Endothelial cell of umbilical vein (primary cell): ENCODE data around the gene YPEL4. TPM values are rescaled to one million over a fixed set of nuclear protein-coding genes. Genes with fewer than 3 reads are reported as not detected.

Source experiments
- BruUV-seq: library from RNA; stranded (reverse); fragments of 400-500 nt; replicated peaks from 2 replicates; lab custom pipeline; 2021; lab: Mats Ljungman, UMichigan
- CTCF ChIA-PET: fragments of 300-600, 350-600 bp; sonication (Branson Sonifier 250); formaldehyde crosslinking; loops from one replicate; lab custom pipeline; 2021; ENCODE audit warnings: antibody characterized with exemption, inconsistent platforms; lab: Charles Lee
- POLR2A ChIA-PET: fragments of 300-600, 350-600 bp; sonication (Branson Sonifier 250); formaldehyde crosslinking; loops from one replicate; lab custom pipeline; 2021; ENCODE audit warnings: antibody characterized with exemption, inconsistent platforms; lab: Charles Lee
- DNase-seq: peaks from one replicate; pipeline ENCODE4 v3.0.0-alpha.2; 2011; ENCODE audit warnings: low read depth, low spot score
- FAIRE-seq: peaks from 2 replicates; lab custom pipeline; 2011; peaks lifted over from hg19 to GRCh38; lab: Jason Lieb, UNC
- H2AFZ ChIP-seq: 2 replicates; pipeline ENCODE4 v1.6.0; 2012; ENCODE audit warnings: low read depth, low read length, control low read depth, inconsistent platforms
- H3K27ac ChIP-seq: 2 replicates; pipeline ENCODE4 v1.5.1; 2011; ENCODE audit warnings: low read depth, mild to moderate bottlenecking, control low read depth, low read length, moderate library complexity; ENCODE audit not compliant: insufficient read depth
- H3K27me3 ChIP-seq, 2 experiments: 2 replicates each; pipeline versions ENCODE4 v1.6.0 to v1.6.1; 2011; ENCODE audit warnings: low read length in 2 of 2, mixed read lengths in 1 of 2; ENCODE audit not compliant: control insufficient read depth in 2 of 2, insufficient read depth in 2 of 2
- H3K36me3 ChIP-seq, 2 experiments: 2 replicates in 1 of 2; 3 replicates in 1 of 2; pipeline ENCODE4 v1.5.1; 2011; ENCODE audit warnings: low read length in 2 of 2, mild to moderate bottlenecking in 1 of 2, moderate library complexity in 1 of 2; ENCODE audit not compliant: control insufficient read depth in 2 of 2, insufficient read depth in 2 of 2; ENCODE audit errors: extremely low read depth in 1 of 2
- H3K4me1 ChIP-seq: 3 replicates; pipeline ENCODE4 v1.5.1; 2011; ENCODE audit warnings: mild to moderate bottlenecking, low read length; ENCODE audit not compliant: control insufficient read depth, insufficient read depth; ENCODE audit errors: extremely low read depth
- H3K4me2 ChIP-seq: 2 replicates; pipeline ENCODE4 v1.6.1; 2011; ENCODE audit warnings: low read length, control low read depth, mixed read lengths; ENCODE audit not compliant: insufficient read depth
- H3K4me3 ChIP-seq, 3 experiments: fragments of 200-600 bp in 1 of 3; sonication (generic), shearing (Covaris generic) in 1 of 3; replicated peaks in 1 of 3; 2 replicates each; pipeline ENCODE4 v1.5.1; 2011 to 2016; ENCODE audit warnings: control low read depth in 3 of 3, low read length in 3 of 3, mild to moderate bottlenecking in 2 of 3, inconsistent platforms in 1 of 3, low read depth in 1 of 3, moderate library complexity in 1 of 3; ENCODE audit not compliant: insufficient read depth in 1 of 3
- H3K79me2 ChIP-seq: 2 replicates; pipeline ENCODE4 v1.6.0; 2012; ENCODE audit warnings: low read length, inconsistent platforms; ENCODE audit not compliant: control insufficient read depth, insufficient read depth
- H3K9ac ChIP-seq: replicated peaks from 2 replicates; pipeline ENCODE3; 2011; ENCODE audit warnings: low read length, control low read depth; ENCODE audit not compliant: insufficient read depth; ENCODE audit errors: extremely low read depth
- H3K9me1 ChIP-seq: replicated peaks from 3 replicates; pipeline ENCODE4 v1.6.0; 2011; ENCODE audit warnings: mild to moderate bottlenecking, low read length; ENCODE audit not compliant: control insufficient read depth, insufficient read depth; ENCODE audit errors: extremely low read depth
- H3K9me3 ChIP-seq: replicated peaks from 2 replicates; pipeline ENCODE4 v1.5.1; 2012; ENCODE audit warnings: low read length, inconsistent platforms; ENCODE audit not compliant: control insufficient read depth, insufficient read depth
- H4K20me1 ChIP-seq: replicated peaks from 2 replicates; pipeline ENCODE3; 2011; ENCODE audit warnings: mild to moderate bottlenecking, low read length; ENCODE audit not compliant: control insufficient read depth, insufficient read depth; ENCODE audit errors: extremely low read depth
- EZH2 ChIP-seq: IDR thresholded peaks from 2 replicates; pipeline ENCODE4 v1.6.1; 2012; ENCODE audit warnings: borderline replicate concordance, low read depth, mild to moderate bottlenecking, moderate library complexity, low read length, inconsistent platforms; ENCODE audit not compliant: severe bottlenecking
- FOS ChIP-seq: IDR thresholded peaks from 2 replicates; pipeline ENCODE4 v1.6.1; 2011; ENCODE audit warnings: mild to moderate bottlenecking, low read length, moderate library complexity, borderline replicate concordance; ENCODE audit not compliant: insufficient read depth
- GATA2 ChIP-seq: IDR thresholded peaks from 2 replicates; pipeline ENCODE4 v1.7.0; 2011; ENCODE audit warnings: low read depth, mild to moderate bottlenecking, moderate library complexity, mixed read lengths, low read length; ENCODE audit not compliant: insufficient read length, insufficient read depth
- JUN ChIP-seq: IDR thresholded peaks from 2 replicates; pipeline ENCODE4 v1.6.1; 2011; ENCODE audit warnings: borderline replicate concordance, low read depth; ENCODE audit not compliant: insufficient read length, insufficient read depth
- MYC ChIP-seq: IDR thresholded peaks from one replicate; pipeline ENCODE4 v1.6.1; 2011; ENCODE audit warnings: mild to moderate bottlenecking, low read depth, low read length
- POLR2A ChIP-seq: IDR thresholded peaks from 2 replicates; pipeline ENCODE4 v1.6.1; 2012; ENCODE audit warnings: low read depth, mild to moderate bottlenecking, control low read depth, low read length
- POLR2AphosphoS5 ChIP-seq: IDR thresholded peaks from 2 replicates; pipeline ENCODE4 v1.6.1; 2012; ENCODE audit warnings: low read depth, mild to moderate bottlenecking, control low read depth, low read length, moderate library complexity; ENCODE audit not compliant: insufficient read depth
- dilution Hi-C: fragments of 300-500 bp; cut with MboI; formaldehyde crosslinking; loops from one replicate; pipeline ENCODE4 v1.15.0; 2019; ENCODE audit warnings: low sequenced_read_pairs; ENCODE audit not compliant: extremely low pct_ligation_motif_present
- intact Hi-C: fragments of 100-400 bp; cut with micrococcal nuclease; formaldehyde crosslinking; loops from one replicate; pipeline ENCODE4 v1.10.0; 2022
- polyA plus RNA-seq, 4 experiments: library from polyadenylated mRNA; depleted of rRNA in 3 of 4; stranded (reverse) in 3 of 4; unstranded in 1 of 4; fragments of >200 nt; gene quantifications; 2 replicates each; pipeline versions ENCODE4 v1.2.1 to v1.2.3, GENCODE V29; 2011 to 2012; ENCODE audit warnings: missing spikeins in 1 of 4
- total RNA-seq: library from RNA; stranded (reverse); gene quantifications from 2 replicates; pipeline ENCODE4 v1.2.3, GENCODE V29; 2021
- TF ChIP-seq, protein P1 (sequence below): IDR thresholded peaks from 2 replicates; pipeline ENCODE4 v1.6.1; 2011; ENCODE audit not compliant: insufficient read depth, insufficient read length

YPEL4 gene
- total and polyA plus RNA-seq, 2 donors (not counting 3 experiments of a cell fraction or from before 2014, with no cell fraction given) = 0.03 to 0.24 TPM

DNA sequence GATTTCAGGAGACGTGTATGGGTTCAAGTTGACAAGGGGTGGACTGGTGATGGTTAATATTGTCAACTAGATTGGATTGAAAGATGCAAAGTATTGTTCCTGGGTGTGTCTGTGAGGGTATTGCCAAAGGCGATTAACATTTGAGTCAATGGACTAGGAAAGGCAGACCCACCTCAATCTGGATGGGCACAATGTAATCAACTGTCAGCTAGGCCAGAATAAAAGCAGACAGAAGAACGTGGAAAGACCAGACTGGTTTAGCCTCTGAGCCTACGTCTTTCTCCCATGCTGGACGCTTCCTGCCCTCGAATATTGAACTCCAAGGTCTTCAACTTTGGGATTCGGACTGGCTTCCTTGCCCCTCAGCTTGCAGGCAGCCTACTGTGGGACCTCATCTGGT is 1.7 kb upstream of the YPEL4 start:
- intact Hi-C loops = no loop called here
- no peak for DNase-seq
- dilution Hi-C loops = no loop called here

DNA sequence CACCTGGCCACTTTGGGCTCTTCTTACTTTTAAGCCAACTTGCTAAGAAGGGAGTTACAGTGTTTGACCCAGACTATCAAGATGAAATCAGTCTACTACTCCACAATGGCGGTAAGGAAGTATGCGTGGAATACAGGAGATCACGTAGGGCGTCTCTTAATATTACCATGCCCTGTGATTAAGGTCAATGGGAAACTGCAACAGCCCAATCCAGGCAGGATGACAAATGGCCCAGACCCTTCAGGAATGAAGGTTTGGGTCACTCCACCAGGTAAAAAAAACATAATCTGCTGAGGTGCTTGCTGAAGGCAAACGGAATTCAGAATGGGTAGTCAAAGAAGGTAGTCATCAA is 1.0 kb upstream of the YPEL4 start:
- Histone ChIP-seq H3K9ac (no peak overlapping the region), H4K20me1 (no peaks in the 10 kb centered on the region), H3K4me3 (no peak overlapping the region), H3K9me3 (no peaks in the 10 kb centered on the region), H3K4me2 (no peak overlapping the region), H3K36me3 (no peaks in the 10 kb centered on the region), H3K4me1 (peaks cover 3% of the 10 kb centered on the region), H2AFZ (no peak overlapping the region), H3K9me1 (no peaks in the 10 kb centered on the region), H3K27ac (no peak overlapping the region), H3K79me2 (no peaks in the 10 kb centered on the region), H3K27me3 (peaks cover 38 to 48% of the 10 kb centered on the region in 2 experiments)
- TF ChIP-seq EZH2 = no peak
- no peak for TF ChIP-seq MYC
- no peak for TF ChIP-seq GATA2
- TF ChIP-seq JUN = no peak
- TF ChIP-seq FOS = no peak
- no peak for TF ChIP-seq POLR2A
- TF ChIP-seq POLR2AphosphoS5 = no peak
- TF ChIP-seq, protein P1, sequence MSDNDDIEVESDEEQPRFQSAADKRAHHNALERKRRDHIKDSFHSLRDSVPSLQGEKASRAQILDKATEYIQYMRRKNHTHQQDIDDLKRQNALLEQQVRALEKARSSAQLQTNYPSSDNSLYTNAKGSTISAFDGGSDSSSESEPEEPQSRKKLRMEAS = no peak
- intact Hi-C loops (no loop called here), dilution Hi-C loops (no loop called here)
- ChIA-PET POLR2A (no interaction called here), CTCF (interaction anchor here (2.2 kb wide), 1 partner anchor 9 kb away, joined by 9 read pairs; no protein-coding TSS in a partner anchor)
- FAIRE-seq (no peak), DNase-seq (no peak)
- BruUV-seq = no TSS peak

More for the DNA sequence above, 1.7 kb upstream of the YPEL4 start:
- FAIRE-seq = no peak
- Histone ChIP-seq H3K4me1 (peaks cover 3% of the 10 kb centered on the region), H3K79me2 (no peaks in the 10 kb centered on the region), H3K9me3 (no peaks in the 10 kb centered on the region), H3K27ac (no peak overlapping the region), H3K4me3 (no peak overlapping the region), H2AFZ (no peak overlapping the region), H3K9me1 (no peaks in the 10 kb centered on the region), H3K36me3 (no peaks in the 10 kb centered on the region), H3K4me2 (no peak overlapping the region), H3K27me3 (peaks cover 31 to 41% of the 10 kb centered on the region in 2 experiments), H3K9ac (no peak overlapping the region), H4K20me1 (no peaks in the 10 kb centered on the region)
- POLR2A ChIA-PET = interaction anchor here (0.6 kb wide), 1 partner anchor 675 kb away, joined by 6 read pairs; no protein-coding TSS in a partner anchor
- BruUV-seq = no TSS peak
- no peak for TF ChIP-seq EZH2
- CTCF ChIA-PET = interaction anchor here (1.2 to 2.2 kb wide), 3 partner anchors 10 to 84 kb away, joined by 3 to 9 read pairs (median 3); partner anchors contain the start of gene UBE2L6
